GM12892 (cell line): ENCODE measurements around the gene GRAMD1B.

Experiments
- POLR2A ChIP-seq: IDR thresholded peaks from 2 replicates; pipeline ENCODE4 v1.6.1; 2011; ENCODE audit warnings: low read depth, low read length, control low read depth
- POLR2AphosphoS5 ChIP-seq: IDR thresholded peaks from 2 replicates; pipeline ENCODE4 v1.6.1; 2011; ENCODE audit warnings: low read depth, low read length, control low read depth
- TAF1 ChIP-seq: IDR thresholded peaks from 2 replicates; pipeline ENCODE4 v1.6.1; 2011; ENCODE audit warnings: low read depth, mild to moderate bottlenecking, control low read depth, low read length, borderline replicate concordance

GRCh38 chr11:123652599-123652998 lies 222.5 kb downstream of the GRAMD1B start:
- TF ChIP-seq POLR2A (no peak), POLR2AphosphoS5 (no peak), TAF1 (no peak)
